Peyer's patch (tissue), 4 donors: Measurements from ENCODE around the gene NRG3. TPM values are rescaled to one million over a fixed set of nuclear protein-coding genes. Genes with fewer than 3 reads are reported as not detected.

Experiments
- DNase-seq, 3 donors: peaks; one replicate each; pipeline ENCODE4 v3.0.0-alpha.2; 2017 to 2019
- H3K27ac ChIP-seq, 4 donors: fragments of 200-600 bp; sonication (generic); one replicate each; pipeline ENCODE4 v1.5.1; 2016 to 2019
- H3K27me3 ChIP-seq, 2 donors: fragments of 200-600 bp; sonication (generic); one replicate each; pipeline ENCODE4 v1.5.1; 2019
- H3K36me3 ChIP-seq, 3 donors: fragments of 200-600 bp; sonication (generic); one replicate each; pipeline ENCODE4 v1.5.1; 2016 to 2019
- H3K4me1 ChIP-seq, 4 donors: fragments of 200-600 bp; sonication (generic); one replicate each; pipeline ENCODE4 v1.5.1; 2016 to 2019
- H3K4me3 ChIP-seq, 4 donors: fragments of 200-600 bp; sonication (generic); 1 replicate in 3 of 4; 2 replicates in 1 of 4; pipeline ENCODE4 v1.5.1; 2016 to 2019; ENCODE audit warnings: mild to moderate bottlenecking in 1 of 4
- H3K9me3 ChIP-seq, 4 donors: fragments of 200-600 bp; sonication (generic); one replicate each; pipeline ENCODE4 v1.5.1; 2016 to 2019; ENCODE audit warnings: mild to moderate bottlenecking in 1 of 4
- POLR2A ChIP-seq, 2 donors: fragments of 450-650 bp; IDR thresholded peaks; one replicate each; pipeline ENCODE4 v1.5.1; 2017; ENCODE audit warnings: antibody characterized with exemption in 2 of 2, mild to moderate bottlenecking in 2 of 2, moderate library complexity in 2 of 2
- total RNA-seq, 4 donors: library from RNA; depleted of rRNA; stranded (reverse); fragments of >200 nt; gene quantifications; one replicate each; pipeline ENCODE4 v1.1.0, GENCODE V29; 2016
- TF ChIP-seq, protein P1 (sequence below), 6 experiments: fragments of 450-650 bp in 4 of 6; fragments of 200-600 bp in 2 of 6; sonication (generic) in 1 of 6; IDR thresholded peaks; one replicate each; pipeline ENCODE4 v1.5.1; 2017 to 2019; ENCODE audit warnings: antibody characterized with exemption in 6 of 6, mild to moderate bottlenecking in 3 of 6, moderate library complexity in 1 of 6

Gene NRG3
- total RNA-seq, 4 donors from 2014 or later = not detected

DNA sequence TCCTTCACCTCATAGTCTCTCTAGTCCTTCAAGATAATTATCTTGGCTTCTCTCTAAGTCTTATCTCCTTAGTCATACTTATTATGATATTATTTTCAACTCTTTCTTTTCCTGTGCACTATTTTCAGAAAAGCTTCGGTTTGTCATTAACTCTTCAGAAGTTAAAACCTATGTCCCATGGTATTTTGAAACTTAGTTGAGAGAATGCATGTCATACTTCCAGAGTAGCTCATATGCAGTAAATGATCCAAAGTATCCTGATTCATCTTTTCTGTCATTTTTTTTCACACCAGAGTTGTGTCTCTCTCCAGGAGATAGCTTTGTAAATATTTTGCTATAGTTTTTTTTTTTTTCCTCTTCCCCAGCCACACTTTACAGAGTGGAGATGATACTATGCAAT lies 1008.6 kb downstream of the NRG3 start:
- no peak for DNase-seq
- H3K27me3 ChIP-seq = no peaks in the 10 kb centered on the region
- H3K36me3 ChIP-seq = no peaks in the 10 kb centered on the region
- H3K4me1 ChIP-seq = no peaks in the 10 kb centered on the region
- no peaks in the 10 kb centered on the region for H3K9me3 ChIP-seq
- no peak overlapping the region for H3K4me3 ChIP-seq
- no peak overlapping the region for H3K27ac ChIP-seq
- TF ChIP-seq POLR2A (IDR thresholded peaks at IDR 0.05) = no peak
- TF ChIP-seq, protein P1, sequence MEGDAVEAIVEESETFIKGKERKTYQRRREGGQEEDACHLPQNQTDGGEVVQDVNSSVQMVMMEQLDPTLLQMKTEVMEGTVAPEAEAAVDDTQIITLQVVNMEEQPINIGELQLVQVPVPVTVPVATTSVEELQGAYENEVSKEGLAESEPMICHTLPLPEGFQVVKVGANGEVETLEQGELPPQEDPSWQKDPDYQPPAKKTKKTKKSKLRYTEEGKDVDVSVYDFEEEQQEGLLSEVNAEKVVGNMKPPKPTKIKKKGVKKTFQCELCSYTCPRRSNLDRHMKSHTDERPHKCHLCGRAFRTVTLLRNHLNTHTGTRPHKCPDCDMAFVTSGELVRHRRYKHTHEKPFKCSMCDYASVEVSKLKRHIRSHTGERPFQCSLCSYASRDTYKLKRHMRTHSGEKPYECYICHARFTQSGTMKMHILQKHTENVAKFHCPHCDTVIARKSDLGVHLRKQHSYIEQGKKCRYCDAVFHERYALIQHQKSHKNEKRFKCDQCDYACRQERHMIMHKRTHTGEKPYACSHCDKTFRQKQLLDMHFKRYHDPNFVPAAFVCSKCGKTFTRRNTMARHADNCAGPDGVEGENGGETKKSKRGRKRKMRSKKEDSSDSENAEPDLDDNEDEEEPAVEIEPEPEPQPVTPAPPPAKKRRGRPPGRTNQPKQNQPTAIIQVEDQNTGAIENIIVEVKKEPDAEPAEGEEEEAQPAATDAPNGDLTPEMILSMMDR (IDR thresholded peaks at IDR 0.05) = no peak

DNA sequence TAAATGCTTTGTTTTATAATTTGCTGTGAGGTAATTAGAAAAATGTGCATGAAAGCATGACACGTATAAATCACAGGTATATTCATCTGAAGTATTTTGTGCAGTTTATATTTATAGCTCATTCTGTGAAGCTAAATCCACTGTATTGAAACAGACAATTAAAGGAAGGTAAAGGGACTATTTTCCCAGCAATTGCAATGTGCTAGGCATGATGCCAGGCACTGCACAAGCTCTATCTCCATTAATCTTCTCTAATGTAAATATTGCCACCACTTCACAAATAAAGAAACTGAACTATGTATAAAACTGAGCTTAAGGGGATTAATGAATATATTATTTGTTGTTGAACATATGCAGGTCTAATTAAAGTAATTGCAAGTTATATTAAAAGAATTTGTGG lies 1012.5 kb downstream of the NRG3 start:
- H3K36me3 ChIP-seq = no peaks in the 10 kb centered on the region
- H3K27me3 ChIP-seq = no peaks in the 10 kb centered on the region
- no peak for DNase-seq
- H3K9me3 ChIP-seq = no peaks in the 10 kb centered on the region
- H3K27ac ChIP-seq = no peak overlapping the region
- TF ChIP-seq, protein P1 (IDR thresholded peaks at IDR 0.05) = no peak
- no peak for TF ChIP-seq POLR2A (IDR thresholded peaks at IDR 0.05)
- no peaks in the 10 kb centered on the region for H3K4me1 ChIP-seq
- H3K4me3 ChIP-seq = no peak overlapping the region

DNA sequence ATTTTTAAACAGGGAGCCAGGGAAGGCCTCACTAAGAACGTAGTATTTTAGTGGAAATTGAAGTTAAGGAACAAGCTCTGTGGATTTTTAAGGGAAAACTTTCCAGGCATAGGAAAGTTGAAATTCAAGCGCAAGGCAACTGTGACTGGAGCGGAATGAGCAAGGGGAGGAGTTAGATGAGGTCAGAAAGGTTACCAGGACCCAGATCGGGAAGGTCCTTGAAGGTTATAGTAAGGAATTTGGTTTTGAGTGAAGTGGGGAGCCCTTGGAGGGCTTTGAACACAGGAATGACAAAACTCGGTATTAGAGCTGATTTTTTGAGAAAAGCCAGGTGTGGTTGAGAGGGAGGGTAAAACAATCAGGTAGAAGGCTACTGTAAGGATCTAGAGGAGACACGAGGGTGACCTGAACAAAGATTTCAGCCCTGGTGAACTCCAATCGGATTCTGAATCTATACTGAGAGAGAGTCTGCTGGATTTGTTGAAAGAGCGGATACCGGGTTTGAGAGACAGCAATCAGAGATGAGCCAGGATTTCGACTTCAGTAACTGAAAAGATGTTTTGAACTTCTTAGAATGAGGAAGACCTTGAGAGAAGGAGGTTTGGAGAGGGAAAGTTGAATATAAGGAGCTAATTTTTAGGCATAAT lies 1013.9 kb downstream of the NRG3 start:
- no peak for DNase-seq
- Histone ChIP-seq H3K27me3 (no peaks in the 10 kb centered on the region), H3K4me3 (no peak overlapping the region), H3K36me3 (no peaks in the 10 kb centered on the region), H3K9me3 (no peaks in the 10 kb centered on the region), H3K27ac (no peak overlapping the region), H3K4me1 (no peaks in the 10 kb centered on the region)
- no peak for TF ChIP-seq POLR2A (IDR thresholded peaks at IDR 0.05)
- TF ChIP-seq, protein P1 (IDR thresholded peaks at IDR 0.05) = no peak

DNA sequence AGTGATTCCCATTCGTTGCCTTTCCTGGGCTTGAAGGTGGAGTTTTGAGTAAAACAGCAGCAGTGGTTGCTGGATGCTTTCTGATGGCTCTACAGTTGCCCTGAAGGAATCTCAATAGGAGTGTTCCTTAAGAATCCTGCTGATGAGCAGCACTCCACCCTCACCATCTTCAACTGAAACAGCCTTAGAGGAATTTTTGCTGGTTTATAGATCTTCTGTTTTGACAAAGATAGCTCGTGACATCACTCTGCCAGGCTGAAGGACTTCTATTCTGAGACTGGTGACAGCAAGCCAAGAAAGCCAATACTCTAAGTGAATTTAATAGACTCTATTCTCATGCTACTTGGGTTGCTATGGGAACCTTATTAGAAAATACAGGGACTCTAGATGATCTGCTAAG lies 1014.7 kb downstream of the NRG3 start:
- H3K27me3 ChIP-seq = no peaks in the 10 kb centered on the region
- no peaks in the 10 kb centered on the region for H3K9me3 ChIP-seq
- H3K27ac ChIP-seq = no peak overlapping the region
- H3K4me1 ChIP-seq = no peaks in the 10 kb centered on the region
- H3K36me3 ChIP-seq = no peaks in the 10 kb centered on the region
- TF ChIP-seq, protein P1 (IDR thresholded peaks at IDR 0.05) = no peak
- no peak for TF ChIP-seq POLR2A (IDR thresholded peaks at IDR 0.05)
- DNase-seq = no peak
- no peak overlapping the region for H3K4me3 ChIP-seq

DNA sequence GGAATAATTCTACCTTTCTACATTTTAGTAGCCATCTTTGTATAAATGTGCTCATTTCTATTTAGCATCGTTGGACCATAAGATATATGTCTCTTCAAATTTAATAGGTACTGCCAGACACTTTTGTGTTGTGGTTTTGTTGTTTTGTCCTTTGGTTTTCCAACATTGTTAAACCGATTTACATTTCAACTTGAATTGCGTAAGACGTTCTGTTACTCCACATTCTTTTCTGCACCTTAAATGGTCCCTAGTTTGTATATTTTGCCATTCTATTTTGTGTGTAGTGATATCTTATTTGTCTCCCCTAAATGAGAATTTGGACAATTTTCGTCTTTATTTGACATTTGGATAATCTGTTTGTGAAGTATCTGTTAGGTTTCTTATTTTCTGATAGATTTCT lies 1015.6 kb downstream of the NRG3 start:
- TF ChIP-seq, protein P1 (IDR thresholded peaks at IDR 0.05) = no peak
- no peak for TF ChIP-seq POLR2A (IDR thresholded peaks at IDR 0.05)
- no peak for DNase-seq
- Histone ChIP-seq H3K27me3 (no peaks in the 10 kb centered on the region), H3K4me3 (no peak overlapping the region), H3K36me3 (no peaks in the 10 kb centered on the region), H3K27ac (no peak overlapping the region), H3K4me1 (no peaks in the 10 kb centered on the region), H3K9me3 (no peaks in the 10 kb centered on the region)

DNA sequence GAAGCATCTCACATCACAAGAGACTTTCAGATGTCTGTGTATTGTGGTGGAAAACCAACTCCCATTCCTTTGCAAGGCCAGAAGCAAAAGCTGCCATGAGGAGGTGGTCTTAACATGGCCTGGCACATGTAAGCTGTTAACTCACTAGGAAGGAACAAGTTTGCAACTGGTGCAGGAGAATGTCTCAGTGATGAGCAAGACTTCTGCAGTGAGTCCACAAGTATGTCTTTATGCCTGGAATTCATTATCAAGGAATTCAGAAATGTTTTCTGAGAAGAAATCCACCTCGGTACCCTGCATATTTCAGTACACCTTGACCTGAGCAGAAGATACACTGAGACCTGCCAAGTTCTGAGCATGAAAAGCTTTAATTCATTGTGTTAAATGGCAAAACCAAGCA lies 1033.1 kb downstream of the NRG3 start:
- Histone ChIP-seq H3K4me1 (no peaks in the 10 kb centered on the region), H3K27me3 (no peaks in the 10 kb centered on the region), H3K36me3 (no peaks in the 10 kb centered on the region), H3K4me3 (no peak overlapping the region), H3K9me3 (no peaks in the 10 kb centered on the region), H3K27ac (no peak overlapping the region)
- TF ChIP-seq, protein P1 (IDR thresholded peaks at IDR 0.05) = no peak
- no peak for DNase-seq
